Stimulated activated naive CD4-positive, alpha-beta T cell (primary cell): ENCODE measurements around the gene HHIPL1.
"Not testable (repeated sequence)": the region's sequence is repeated elsewhere in the genome, so short reads cannot be mapped to it uniquely, and the experiment has no call there.

Source experiments
- DNase-seq, 6 experiments: peaks; one replicate each; lab custom pipeline; 2025; lab: John Stamatoyannopoulos, UW

HHIPL1 gene

GRCh38 chr14:99635116-99635515 lies 9.8 kb upstream of the HHIPL1 start:
- DNase-seq, result no peak

GRCh38 chr14:99636487-99636886 lies 8.4 kb upstream of the HHIPL1 start:
- DNase-seq, result no peak

DNA sequence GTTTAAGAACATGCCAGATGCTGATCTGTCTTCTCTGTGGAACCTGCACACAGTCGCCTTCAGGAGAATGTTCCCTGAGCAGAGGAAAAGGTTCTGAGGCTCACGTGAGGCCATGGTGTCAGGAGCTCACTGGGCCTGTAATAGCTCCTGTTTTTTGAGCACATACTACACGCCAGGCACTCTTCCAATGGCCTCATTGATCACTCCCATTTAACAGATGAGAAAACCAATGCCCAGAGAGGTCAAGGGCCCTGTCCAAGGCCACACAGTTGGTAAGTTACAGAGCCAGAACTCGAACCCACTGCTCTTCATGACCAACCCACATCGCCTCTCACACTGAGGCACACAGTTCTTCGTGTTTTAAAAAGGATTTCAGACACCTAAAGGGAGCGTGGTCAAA lies 7.3 kb upstream of the HHIPL1 start:
- no peak for DNase-seq

DNA sequence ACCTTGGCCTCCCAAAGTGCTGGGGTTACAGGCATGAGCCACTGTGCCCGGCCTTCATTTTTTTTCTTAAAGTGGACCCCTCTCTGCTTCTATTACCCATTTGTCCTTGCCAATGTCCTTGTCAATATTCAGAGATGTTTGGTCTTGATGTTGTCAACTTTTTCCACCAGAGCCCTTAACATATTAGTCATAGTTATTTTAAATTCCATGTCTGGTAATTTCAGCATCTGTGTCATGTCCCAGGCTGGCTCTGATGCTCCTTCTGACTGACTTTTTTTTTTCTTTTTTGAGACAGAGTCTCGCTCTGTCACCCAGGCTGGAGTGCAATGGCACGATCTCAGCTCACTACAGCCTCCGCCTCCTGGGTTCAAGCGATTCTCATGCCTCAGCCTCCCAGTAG lies 2.2 kb upstream of the HHIPL1 start:
- not testable (repeated sequence) for DNase-seq

- DNase-seq, result no peak
Measured at GRCh38 chr14:99643343-99643742, 1.6 kb upstream of the HHIPL1 start.

DNA sequence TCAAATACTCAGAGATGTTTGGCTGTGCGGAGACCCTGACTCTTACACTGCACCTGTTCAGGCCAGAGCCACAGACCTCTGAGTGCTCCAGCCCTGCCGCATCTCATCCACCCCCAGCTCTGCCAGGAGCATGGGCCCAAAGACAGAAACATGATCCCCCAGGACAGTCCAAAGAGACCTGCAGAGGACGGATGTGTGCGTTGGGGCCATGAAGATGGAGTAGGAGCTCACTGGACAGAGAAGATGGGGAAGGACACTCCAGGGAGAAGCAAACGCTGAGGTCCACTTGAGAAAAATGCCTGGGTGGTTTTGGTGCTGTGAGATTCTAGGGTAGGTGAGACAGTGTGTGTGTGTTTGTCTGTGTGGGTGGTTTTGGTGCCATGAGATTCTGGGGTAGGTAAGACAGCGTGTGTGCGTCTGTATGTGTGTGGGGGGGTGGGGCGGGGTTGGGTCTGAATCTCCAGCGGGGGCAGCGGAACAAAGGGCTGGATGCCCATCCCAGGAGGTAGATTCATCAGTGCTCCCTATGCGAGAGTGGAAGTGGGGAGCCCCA lies 818 bp upstream of the HHIPL1 start:
- DNase-seq, result no peak

DNA sequence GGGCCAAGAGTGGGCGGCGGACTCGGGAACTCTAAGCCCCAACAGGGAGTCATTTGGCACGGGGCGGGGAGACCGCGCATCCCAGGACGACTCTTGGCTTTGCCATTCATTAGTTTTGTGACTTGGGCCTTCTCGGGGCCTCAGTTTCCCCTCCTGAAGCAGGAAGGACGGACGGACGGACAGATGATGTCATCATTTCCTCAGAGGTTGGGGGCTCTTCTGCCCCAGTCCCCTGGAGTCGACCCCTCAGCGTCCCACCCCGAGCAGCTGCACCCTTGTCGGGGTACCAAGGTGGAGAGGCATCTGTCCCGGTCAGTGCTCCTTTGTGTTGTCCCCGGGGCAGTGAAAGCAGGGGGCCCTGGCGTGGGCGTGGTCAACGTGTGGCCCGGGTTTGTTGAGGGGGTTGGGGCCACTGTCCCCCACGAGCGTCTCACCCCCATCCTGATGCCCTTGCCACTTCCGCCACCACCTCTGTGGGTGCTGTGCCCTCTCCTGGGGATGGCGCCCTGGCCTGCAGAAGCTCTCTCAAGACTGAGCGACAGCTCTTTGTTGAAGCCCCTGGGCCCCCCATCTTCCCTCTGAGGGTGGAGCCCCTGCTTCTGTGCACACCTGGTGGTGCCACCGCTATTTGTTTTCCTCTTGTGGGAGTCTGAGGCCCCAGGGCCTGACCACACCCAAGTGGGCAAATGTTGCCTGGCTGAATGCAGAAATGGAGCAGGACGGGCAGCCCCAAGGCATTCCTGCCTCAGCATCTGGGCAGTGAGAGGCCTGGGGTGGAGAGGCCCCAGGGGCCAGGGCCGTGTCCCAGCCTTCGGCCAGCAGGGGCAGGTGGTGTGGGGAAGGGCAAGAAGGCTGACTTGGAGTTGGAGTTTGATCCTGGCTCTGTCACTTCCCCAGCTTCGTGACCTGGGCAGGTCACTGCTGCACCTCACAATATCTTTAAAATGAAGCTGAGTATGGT lies 896 bp downstream of the HHIPL1 start:
- DNase-seq, result no peak

- DNase-seq, result no peak
Measured at GRCh38 chr14:99647411-99647810, 2.5 kb downstream of the HHIPL1 start.

DNA sequence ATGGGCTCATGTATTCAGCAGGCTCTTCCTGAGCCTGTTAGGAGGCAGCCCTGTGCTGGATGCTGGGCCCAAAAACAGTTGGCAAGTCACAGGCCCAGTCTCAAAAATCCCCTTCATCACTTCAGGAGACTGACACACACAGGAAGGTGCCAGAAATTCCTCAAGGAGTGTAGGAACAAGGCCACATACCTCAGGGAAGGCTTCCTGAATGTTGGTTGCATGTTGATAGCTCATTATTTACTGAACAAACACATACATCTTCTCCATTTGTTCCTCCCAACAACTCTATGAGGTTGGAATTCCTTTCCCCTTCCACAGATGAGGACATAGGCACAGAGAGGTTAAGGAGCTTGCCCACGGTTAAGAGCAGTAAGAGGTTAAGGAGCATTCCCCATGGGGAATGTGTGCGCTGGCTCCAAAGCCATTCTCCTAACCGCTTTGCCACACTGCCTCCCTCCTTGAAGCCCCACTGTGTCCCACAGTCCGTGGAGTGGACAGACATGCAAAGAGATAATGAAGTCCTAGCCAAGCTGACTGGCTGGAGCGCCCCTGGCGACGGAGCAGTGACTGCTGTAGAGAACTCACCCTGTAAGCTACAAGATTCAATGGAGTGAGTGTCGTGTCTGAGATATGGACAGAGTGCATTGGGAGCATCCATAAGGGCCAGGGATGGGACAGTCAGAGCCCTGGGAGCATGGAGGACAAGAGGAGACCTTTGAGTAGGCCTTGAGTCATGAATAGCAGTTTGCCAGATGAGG lies 3.3 kb downstream of the HHIPL1 start:
- no peak for DNase-seq

DNA sequence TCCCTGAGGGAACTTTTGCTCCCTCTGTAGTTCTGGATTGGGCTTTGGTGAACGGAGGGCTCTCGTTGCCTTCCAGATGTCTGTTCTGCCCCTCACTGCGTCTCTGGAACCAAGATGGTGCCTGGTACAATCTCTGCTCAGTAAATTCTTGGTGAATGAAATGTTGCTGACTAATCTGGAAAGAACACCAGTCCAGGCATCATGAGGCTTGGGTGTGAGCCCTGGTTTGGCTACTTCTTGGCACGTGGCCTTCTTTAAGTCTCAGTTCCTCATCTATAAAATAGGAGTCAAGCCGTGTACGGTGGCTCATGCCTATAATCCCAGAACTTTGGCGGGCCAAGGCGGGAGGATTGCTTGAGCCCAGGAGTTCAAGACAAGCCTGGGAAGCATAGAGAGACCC lies 4.3 kb downstream of the HHIPL1 start:
- no peak for DNase-seq

DNA sequence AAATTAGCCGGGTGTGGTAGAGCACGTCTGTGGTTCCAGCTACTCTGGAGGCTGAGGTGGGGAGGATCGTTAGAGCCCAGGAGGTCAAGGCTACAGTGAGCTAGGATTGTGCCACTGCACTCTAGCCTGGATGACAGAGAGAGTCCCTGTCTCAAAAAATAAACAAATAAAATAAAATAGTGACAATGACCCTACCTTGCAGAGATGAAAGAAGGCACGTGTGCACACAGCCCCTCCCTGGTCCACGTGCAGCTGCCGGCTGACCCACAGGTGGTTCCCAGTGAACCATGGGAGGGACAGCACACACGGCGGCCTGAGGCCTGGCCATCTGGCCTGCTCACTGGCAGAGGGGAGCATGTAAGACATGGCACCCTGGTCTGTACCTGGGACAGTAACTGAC lies 4.7 kb downstream of the HHIPL1 start:
- DNase-seq, result no peak

DNA sequence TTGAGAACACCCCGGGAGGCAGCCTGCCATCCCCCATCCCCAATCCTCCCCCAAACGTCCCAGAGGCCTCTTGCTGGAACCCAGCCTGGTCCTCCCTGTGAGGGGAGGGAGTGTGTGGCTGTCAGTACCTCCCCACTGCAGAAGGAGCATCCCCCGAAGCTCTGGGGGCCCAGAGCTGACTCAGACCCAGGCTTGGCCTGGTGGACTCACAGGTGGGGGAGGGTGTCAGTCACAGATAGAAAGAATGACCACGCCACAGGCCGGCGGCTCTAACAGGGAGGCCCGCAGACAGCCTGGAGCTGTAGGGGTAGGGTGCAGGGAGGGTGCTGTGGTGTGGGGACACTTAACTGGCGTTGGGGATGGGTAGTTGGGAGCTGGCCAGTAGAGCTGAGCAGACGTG lies 5.3 kb downstream of the HHIPL1 start:
- no peak for DNase-seq

GRCh38 chr14:99651953-99652746 lies 7.2 kb downstream of the HHIPL1 start:
- no peak for DNase-seq

DNA sequence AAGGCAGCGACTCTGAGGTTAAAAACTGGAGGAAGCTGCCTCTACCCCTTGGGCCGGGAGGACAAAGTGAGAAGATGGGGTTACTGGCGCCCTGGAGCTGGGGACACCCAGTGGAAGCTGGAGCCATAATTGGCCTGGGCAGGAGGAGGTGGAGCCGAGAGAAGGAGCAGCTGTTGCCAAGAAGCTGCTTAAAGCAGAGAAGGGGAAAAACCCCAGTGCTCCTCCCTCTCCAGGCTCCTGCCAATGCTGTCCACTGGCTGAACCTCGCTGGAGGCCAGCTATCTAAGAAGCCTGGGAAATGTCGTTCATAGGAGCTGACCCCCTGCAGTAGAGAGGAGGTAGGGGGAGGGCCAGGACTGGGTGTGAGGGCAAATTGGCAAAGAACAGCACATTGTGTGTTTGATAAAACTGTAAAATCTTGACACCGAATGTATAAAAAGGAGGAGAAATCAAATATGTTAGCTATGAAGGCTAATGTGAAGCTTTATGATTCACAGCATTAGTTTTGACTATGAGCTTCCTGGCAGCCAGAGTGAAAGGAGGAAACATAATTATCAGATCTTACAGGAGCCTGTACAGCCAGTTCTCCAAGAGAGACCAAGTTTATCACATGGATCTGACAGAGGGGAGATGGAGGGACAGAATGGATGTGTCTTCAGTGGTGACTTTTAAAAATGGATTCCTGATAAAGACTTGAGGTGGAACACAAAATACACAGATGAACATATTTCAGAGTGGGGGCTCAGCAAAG lies 9.5 kb downstream of the HHIPL1 start:
- no peak for DNase-seq

GRCh38 chr14:99655521-99655920 lies 10.6 kb downstream of the HHIPL1 start:
- no peak for DNase-seq

DNA sequence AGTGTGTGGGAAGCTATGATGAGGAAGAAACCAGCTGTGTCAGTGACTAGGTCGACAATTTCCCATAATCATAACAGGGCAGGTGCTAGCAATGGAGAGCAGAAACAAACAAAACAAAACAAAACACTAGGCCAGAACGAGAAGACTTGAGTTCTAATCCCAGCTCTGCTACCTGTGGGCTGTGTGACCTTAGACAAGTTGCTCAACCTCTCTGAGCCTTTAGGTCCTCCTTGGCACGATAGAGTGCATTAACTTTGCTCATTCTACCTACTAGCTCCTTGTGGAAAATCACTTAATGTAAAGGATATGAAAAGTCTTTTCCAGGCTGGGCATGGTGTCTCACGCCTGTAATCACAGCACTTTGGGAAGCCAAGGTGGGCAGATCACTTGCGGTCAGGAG lies 11.2 kb downstream of the HHIPL1 start:
- DNase-seq, result no peak

GRCh38 chr14:99657645-99658155 lies 12.8 kb downstream of the HHIPL1 start:
- DNase-seq, result no peak

- DNase-seq, result no peak
Measured at GRCh38 chr14:99658218-99658845, 13.4 kb downstream of the HHIPL1 start.

DNA sequence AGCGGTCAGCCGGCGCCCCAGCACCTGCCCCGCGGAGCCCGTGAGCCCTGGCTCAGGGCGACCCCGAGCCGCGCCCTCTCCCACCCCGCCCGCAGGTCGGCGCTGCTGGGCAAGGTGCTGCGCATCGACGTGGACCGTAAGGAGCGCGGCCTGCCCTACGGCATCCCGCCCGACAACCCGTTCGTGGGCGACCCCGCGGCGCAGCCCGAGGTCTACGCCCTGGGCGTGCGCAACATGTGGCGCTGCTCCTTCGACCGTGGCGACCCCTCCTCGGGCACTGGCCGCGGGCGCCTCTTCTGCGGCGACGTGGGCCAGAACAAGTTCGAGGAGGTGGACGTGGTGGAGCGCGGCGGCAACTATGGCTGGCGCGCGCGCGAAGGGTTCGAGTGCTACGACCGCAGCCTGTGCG lies 14.4 kb downstream of the HHIPL1 start:
- DNase-seq, result no peak

DNA sequence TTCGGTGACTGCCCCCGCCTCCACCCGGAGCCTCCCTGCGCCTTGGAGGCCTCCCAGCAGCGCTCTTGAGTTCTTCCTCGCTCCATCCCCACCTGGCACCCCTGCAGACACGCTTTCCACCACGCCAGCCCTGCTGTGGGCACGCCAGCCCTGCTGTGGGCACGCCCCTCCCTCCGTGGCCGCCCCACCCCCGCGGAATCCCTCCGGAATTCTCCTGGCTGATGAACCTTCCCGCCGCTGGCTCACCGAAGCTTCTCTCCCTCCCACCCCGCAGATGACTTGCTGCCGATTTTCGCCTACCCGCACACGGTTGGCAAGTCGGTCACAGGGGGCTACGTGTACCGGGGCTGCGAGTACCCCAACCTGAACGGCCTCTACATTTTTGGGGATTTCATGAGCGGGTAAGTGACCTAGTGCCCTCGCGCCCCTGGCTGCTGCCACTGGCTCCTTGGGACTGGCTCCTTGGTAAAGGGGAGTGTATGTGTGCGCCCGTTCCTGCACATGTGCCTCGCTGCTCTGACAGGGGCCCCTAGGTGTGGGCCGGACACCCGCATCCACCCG lies 15.2 kb downstream of the HHIPL1 start:
- no peak for DNase-seq
